ENCODE measurements around the gene EPC1. TPM values are rescaled to one million over a fixed set of nuclear protein-coding genes. Genes with fewer than 3 reads are reported as not detected.

EPC1 gene
- total and polyA plus RNA-seq, 10 of the 15 experiments (the other 5 are each of a cell fraction or from before 2014, with no cell fraction given) = 6.8 to 59.2 (median 19.4) TPM

GRCh38 chr10:32332299-32332750 lies 14.6 kb downstream of the EPC1 start:
- H3K27ac ChIP-seq (ENCODE audit: control insufficient read depth, insufficient read depth) = peak overlapping the region; percentile 80
- WGBS (ENCODE audit: insufficient coverage, insufficient replicate concordance, low lambda C conversion rate, missing lambda C conversion rate) = 10% methylated on average over 3 of the region's 3 CpGs
- POLR2A ChIA-PET = interaction anchor here (0.7 to 2.0 kb wide), 4 partner anchors 10 to 50 kb away, joined by 3 to 5 read pairs (median 4); no protein-coding TSS in a partner anchor
- intact Hi-C loops (cut with micrococcal nuclease; ENCODE audit: unreplicated experiment) = no loop called here
- SMC1A ChIA-PET (ENCODE audit: uncharacterized antibody, unreplicated experiment) = interaction anchor here (6.4 to 15.8 kb wide), 2 partner anchors 12 to 13 kb away, joined by 59 to 205 read pairs; no protein-coding TSS in a partner anchor
- H3K9ac ChIP-seq (ENCODE audit: control insufficient read depth, insufficient read depth, low read length) = no peak overlapping the region
- DNase-seq (ENCODE audit: low read depth, low spot score) (peak; percentile 93), ATAC-seq (peak; percentile 91), FAIRE-seq (peak; percentile 65)
- in situ Hi-C loops (cut with MboI) = no loop called here
- peaks cover 0 to 2% of the 10 kb centered on the region in 2 experiments; a peak in 1 of 4 replicates for H3K36me3 ChIP-seq (ENCODE audit: control insufficient read depth in 2 of 2, insufficient read depth in 2 of 2, low read length in 1 of 2)
- CTCF ChIA-PET = interaction anchor here (1.2 to 1.4 kb wide), 2 partner anchors 10 to 76 kb away, joined by 3 to 4 read pairs; no protein-coding TSS in a partner anchor
- peak overlapping the region; percentile 63 for H3K4me2 ChIP-seq (ENCODE audit: control insufficient read depth, insufficient read depth)
- no peak overlapping the region for H2AFZ ChIP-seq (ENCODE audit: control insufficient read depth, low read depth, low read length)
- peaks cover 8% of the 10 kb centered on the region; the same call in 1 of the 2 replicates for H4K20me1 ChIP-seq (ENCODE audit: control insufficient read depth, insufficient read depth)
- RAD21 ChIA-PET (ENCODE audit: unreplicated experiment) = interaction anchor here (1.2 to 3.0 kb wide), 3 partner anchors 8 to 13 kb away, joined by 3 to 16 read pairs (median 3); no protein-coding TSS in a partner anchor
- H3K27me3 ChIP-seq (replicated peaks in 1 of 2; ENCODE audit: control insufficient read depth in 2 of 2, insufficient read depth in 2 of 2, low read length in 1 of 2) = no peaks in the 10 kb centered on the region
- peaks cover 37% of the 10 kb centered on the region for H3K4me1 ChIP-seq (ENCODE audit: control insufficient read depth, insufficient read depth, low read length)
- no TSS peak for BruUV-seq (replicated peaks)
- H3K9me3 ChIP-seq (replicated peaks; ENCODE audit: control insufficient read depth, insufficient read depth, low read length) = no peaks in the 10 kb centered on the region; the same call in 2 of the 3 replicates
- H3K4me3 ChIP-seq = peak overlapping the region; percentile 6; the same call in 1 of the 2 replicates
- peaks cover 98% of the 10 kb centered on the region for H3K79me2 ChIP-seq (ENCODE audit: control insufficient read depth, insufficient read depth, low read length)
- no peak for TF ChIP-seq ELK1 (IDR thresholded peaks at IDR 0.05; ENCODE audit: low read depth, low read length)
- peak; percentile 82 for TF ChIP-seq POLR2A (IDR thresholded peaks at IDR 0.05; ENCODE audit: low read depth, low read length)
- no peak for TF ChIP-seq TCF3 (IDR thresholded peaks at IDR 0.05; ENCODE audit: borderline replicate concordance, insufficient read depth, low read depth, low read length)
- TF ChIP-seq, protein P1, sequence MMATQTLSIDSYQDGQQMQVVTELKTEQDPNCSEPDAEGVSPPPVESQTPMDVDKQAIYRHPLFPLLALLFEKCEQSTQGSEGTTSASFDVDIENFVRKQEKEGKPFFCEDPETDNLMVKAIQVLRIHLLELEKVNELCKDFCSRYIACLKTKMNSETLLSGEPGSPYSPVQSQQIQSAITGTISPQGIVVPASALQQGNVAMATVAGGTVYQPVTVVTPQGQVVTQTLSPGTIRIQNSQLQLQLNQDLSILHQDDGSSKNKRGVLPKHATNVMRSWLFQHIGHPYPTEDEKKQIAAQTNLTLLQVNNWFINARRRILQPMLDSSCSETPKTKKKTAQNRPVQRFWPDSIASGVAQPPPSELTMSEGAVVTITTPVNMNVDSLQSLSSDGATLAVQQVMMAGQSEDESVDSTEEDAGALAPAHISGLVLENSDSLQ (IDR thresholded peaks at IDR 0.05) = peak; percentile 60; the same call in 1 of the 2 replicates
- TF ChIP-seq IKZF1 (conservative IDR thresholded peaks at IDR 0.05) = peak; percentile 62
- TF ChIP-seq USF1 (IDR thresholded peaks at IDR 0.05; ENCODE audit: borderline replicate concordance, extremely low read length, insufficient read depth, low read depth, low read length) = no peak
- TF ChIP-seq MAX (IDR thresholded peaks at IDR 0.05; ENCODE audit: low read depth, low read length) = no peak; the same call in 1 of the 2 replicates
- no peak for TF ChIP-seq SRF (IDR thresholded peaks at IDR 0.05; ENCODE audit: low read depth in 2 of 2, low read length in 2 of 2)
- peak; percentile 44 for TF ChIP-seq PBX3 (IDR thresholded peaks at IDR 0.05; ENCODE audit: insufficient replicate concordance, low read depth, low read length)
- TF ChIP-seq STAT3 (IDR thresholded peaks at IDR 0.05; ENCODE audit: low read depth, low read length) = peak; percentile 52; the same call in 1 of the 2 replicates
- peak; percentile 59 for TF ChIP-seq MEF2B (IDR thresholded peaks at IDR 0.05; ENCODE audit: partially characterized antibody, poor library complexity, severe bottlenecking)
- no peak for TF ChIP-seq SMC3 (IDR thresholded peaks at IDR 0.05; ENCODE audit: borderline replicate concordance, low read length)
- TF ChIP-seq, protein P2, sequence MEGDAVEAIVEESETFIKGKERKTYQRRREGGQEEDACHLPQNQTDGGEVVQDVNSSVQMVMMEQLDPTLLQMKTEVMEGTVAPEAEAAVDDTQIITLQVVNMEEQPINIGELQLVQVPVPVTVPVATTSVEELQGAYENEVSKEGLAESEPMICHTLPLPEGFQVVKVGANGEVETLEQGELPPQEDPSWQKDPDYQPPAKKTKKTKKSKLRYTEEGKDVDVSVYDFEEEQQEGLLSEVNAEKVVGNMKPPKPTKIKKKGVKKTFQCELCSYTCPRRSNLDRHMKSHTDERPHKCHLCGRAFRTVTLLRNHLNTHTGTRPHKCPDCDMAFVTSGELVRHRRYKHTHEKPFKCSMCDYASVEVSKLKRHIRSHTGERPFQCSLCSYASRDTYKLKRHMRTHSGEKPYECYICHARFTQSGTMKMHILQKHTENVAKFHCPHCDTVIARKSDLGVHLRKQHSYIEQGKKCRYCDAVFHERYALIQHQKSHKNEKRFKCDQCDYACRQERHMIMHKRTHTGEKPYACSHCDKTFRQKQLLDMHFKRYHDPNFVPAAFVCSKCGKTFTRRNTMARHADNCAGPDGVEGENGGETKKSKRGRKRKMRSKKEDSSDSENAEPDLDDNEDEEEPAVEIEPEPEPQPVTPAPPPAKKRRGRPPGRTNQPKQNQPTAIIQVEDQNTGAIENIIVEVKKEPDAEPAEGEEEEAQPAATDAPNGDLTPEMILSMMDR (IDR thresholded peaks at IDR 0.05 in 2 of 3, conservative IDR thresholded peaks at IDR 0.05 in 1 of 3; ENCODE audit: control insufficient read depth in 2 of 3, extremely low read depth in 1 of 3, insufficient read depth in 1 of 3, low read depth in 3 of 3, low read length in 3 of 3) = no peak
- TF ChIP-seq RFX5 (IDR thresholded peaks at IDR 0.05; ENCODE audit: low read depth, low read length) = no peak
- TF ChIP-seq HDAC2 (IDR thresholded peaks at IDR 0.05) = no peak
- TF ChIP-seq CEBPB (IDR thresholded peaks at IDR 0.05; ENCODE audit: borderline replicate concordance in 1 of 2, low read depth in 2 of 2, low read length in 2 of 2) = no peak
- no peak; the same call in 1 of the 2 replicates for TF ChIP-seq ZNF207 (IDR thresholded peaks at IDR 0.05; ENCODE audit: borderline replicate concordance)

All from GM12878 (cell line).